Measurements from ENCODE around the gene ACTR5.
A peak's percentile ranks its signal among the peaks of the same experiment; 100 is the strongest.
"Not testable (repeated sequence)": the region's sequence is repeated elsewhere in the genome, so short reads cannot be mapped to it uniquely, and the experiment has no call there.

Gene ACTR5

DNA sequence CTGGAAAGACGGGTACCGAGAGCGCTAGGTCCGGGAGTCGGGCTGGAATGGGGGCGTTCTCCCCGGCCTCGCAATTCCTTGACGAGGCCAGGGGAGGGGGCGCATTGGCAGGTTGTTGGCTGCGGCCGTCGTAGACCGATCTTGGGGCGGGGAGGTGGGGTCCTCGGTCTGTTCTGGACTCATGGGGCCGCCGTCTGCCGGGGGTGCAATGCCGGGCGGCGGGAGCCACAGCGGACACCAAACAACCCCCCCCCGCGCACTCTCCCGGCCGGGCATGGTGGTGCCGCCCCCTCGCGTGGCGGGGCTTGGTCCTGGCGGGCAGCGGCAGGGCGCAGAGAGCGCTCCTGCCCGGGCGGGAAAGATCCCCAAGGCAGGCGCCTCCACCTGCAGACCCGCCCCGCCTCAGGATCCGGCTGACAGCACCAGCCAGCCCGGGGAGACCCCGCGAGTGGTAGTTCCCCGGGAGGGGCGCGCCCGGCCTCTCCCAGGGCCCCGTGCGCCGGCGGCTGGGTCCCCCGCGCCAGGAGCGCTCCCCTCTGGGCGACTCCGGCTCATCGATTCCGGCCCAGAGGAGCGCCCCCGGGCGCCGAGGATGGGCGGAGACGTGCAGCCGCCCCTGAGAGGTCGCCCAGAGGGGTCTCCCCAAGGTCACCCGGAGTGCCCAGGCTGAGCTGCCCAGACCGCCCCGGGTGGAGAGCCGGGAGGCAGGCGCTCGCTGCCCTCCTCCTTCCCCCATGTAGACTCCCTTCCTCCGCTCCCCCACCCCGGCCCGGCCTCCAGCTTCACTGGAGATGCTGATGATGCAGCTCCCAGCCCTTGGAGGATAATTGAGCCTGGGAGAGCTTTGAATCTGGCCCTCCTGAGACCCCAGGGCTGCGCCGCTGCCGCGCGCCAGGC, 57.9 kb downstream of the ACTR5 start:
- DNase-seq: peak; percentile 66

DNA sequence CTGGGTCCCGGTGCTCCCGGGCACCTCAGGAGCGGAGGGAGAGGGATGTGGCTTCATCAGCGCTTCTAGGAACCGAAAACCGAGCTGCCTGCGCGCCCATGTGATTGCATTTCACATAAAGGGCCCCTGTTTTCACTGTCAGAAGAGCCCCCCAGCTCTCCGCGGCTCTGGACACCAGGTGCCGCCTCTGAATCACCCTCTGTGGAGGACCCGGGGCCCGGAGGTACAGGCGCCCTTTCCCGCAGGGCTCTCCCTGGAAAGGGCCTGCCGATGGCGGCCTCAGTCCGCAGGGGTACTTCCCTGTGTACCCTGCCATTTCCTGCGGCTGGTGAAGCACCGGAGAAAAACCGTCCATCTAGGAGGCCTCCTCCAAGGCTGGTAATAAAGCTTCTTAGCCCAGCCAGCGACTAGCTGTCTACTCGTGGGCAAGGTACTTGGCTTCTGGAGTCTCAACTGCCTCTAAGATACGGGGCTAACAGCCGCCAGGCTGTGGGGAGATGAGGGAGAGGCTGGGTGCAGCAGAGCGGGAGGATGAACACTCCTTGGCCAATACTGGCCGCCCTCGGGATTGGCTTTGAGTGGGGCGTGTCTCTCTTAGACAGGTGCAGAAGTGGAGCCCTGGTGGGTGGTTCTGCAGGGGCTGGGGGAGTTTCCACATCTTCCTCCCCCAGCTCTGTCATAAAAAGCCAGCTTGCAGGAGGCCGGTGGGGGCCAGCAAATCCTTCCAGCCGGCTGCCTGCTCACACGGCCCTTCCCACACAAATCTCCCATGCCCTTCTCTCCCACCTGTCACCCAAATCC, 58.8 kb downstream of the ACTR5 start:
- DNase-seq: peak; percentile 61

DNA sequence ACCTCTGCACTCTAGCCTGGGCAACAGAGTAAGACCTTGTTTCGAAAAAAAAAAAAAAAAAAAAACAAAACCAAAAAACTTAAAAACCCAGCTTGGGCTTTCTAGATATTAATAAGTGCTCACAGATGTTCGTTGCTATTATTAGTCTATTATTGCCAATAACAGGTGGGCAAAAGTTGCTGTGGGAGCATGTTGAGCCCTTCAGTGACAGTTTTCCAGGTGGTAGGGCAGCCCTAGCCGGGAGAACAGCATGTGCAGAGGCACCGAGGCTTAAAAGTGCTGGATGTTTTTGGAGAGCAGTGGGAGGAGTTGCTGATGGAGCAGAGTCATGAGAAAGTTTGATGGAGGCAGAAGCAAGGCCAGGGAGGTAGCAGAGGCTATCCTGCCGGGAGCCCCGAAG, 61.7 kb downstream of the ACTR5 start:
- DNase-seq: no peak

DNA sequence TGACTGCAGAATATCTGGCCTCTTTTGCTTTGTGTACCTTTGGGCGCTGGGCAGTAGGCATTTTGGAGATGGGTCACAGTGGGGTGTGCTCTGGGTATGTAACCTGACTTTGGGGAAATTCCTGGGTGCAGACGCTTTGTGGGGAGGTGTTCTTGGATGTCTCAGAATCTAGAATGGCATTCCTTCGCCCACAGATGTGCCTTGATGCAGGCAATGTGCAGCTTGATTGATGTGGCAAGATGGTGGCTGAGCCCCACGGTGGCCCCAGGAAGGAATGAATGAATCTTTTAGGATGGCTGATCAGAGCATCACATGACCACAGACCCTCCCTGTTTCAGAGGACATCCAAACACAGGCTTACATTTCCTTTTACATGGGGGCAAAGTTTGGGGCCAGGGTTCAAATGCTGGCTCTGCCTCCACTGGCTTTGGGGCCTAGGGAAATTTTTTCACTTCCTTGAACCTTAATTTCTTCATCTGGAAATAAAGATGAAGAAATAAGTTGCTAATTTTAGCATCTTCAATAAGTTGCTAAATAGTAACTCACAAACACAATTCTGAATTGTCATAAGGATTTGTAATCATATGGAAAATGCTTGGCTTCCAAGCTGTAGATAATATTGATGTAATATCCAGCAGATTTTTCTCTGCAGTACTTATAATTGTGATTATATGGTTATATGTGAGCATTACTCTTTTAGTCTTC, 62.8 kb downstream of the ACTR5 start:
- no peak for DNase-seq

DNA sequence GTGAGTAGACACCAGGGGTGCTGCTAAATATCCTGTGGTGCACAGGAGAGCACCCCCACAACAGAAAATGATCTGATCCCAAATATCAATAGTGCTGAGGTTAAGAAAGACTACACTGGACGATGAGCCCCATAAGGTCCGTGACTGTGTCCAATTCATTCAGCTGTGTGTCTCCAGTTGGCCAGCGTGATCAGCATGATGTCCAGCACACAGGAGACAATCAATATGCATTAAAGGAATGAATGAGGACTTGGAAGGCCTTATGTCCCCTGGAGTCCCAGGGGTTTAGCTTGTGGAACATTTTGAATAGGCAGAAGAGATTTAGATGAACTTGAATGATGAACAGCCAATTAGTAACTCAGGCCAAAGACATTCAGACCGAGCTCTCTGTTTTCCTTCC, 63.5 kb downstream of the ACTR5 start:
- no peak for DNase-seq

DNA sequence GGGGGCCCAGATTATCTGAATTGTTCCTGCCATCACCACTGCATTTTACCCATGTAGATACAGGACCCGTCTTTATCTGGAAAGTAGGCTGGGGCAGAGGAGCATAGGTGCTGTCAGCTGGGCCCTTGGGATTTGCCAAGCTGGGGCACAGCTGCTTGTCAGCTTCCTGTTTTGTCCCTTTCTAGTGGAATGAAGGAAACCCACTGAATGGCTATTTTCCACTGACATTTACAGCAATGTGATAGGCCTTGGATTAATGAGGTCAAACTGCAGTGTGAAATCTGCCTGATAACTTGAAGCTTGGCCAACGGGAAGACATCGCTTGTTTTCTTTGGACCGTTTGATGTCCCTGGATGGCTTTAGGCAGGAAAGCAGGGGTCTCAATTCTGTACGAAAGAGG, 63.9 kb downstream of the ACTR5 start:
- DNase-seq: peak; percentile 33

DNA sequence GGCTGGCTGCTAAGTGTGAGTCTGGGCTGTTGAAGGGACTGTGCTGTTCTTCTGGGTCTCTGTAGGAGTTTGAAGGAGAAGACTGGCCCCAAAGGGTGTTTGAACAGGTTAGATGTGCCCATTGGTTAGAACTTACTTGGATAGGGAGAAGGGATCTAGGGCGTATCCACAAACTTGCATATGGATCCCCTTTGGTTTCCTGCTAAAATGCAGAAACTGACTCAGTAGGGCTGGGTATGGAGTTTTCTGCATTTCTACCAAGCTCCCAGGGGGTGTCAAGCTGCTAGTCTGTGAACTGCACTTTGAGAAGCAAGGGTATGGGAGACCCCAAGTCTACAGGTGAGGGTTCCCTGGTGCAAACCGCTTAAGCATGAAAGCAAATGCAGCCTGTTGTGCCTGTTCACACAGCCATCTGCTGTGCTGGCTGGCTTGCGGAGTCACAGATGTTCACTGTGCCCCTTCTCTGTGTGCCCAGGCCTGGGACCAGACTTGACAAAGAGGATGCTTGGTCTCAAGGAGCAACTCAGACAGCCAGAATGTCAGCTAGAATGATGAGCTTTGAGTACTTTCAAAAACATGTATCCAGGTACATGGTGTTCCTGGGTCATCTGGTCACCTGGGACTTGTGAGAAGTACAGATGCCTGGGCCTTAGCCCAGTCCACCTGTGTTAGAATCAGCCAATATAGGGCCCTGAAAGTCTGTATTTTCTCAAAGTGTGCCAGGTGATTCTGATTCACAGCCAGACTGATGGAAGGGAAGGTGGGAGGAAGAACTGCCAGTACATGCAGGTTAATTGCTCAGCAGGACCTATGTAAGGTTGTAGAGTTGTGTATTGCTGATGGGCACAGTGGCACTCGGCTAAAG, 64.7 kb downstream of the ACTR5 start:
- DNase-seq: peak; percentile 16

DNA sequence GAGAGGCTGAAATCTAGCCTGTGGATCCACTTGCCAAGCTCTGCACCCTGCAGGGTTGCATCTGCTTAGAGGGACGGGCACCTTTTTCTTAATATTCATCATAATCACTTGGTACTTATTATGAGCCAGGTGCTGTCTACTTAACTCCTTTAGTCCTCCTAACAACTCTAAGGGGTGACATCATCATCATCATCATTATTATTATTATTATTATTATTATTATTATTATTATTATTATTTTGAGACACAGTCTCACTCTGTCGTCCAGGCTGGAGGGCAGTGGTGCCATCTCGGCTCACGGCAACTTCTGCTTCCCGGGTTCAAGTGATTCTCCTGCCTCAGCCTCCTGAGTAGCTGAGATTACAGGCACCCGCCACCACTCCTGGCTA, 65.3 kb downstream of the ACTR5 start:
- not testable (repeated sequence) for DNase-seq

DNA sequence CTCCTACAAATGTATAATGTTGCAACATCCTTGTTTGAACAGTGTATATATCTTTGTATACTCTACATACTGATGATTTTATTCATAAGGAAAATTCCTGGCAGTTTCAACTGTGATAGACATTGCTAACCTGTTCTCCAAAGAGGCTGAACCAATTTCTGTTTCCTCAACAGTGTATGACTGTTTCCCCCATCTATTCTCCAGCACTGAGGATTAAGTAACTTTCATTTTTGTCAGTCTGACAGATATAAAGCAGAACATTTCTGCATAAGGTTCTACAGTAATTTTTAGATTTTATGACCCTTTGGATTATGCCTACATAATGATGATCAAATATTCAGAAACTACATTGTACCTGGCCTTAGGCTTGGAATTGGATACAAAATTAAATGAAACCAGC, 67.2 kb downstream of the ACTR5 start:
- DNase-seq: no peak

DNA sequence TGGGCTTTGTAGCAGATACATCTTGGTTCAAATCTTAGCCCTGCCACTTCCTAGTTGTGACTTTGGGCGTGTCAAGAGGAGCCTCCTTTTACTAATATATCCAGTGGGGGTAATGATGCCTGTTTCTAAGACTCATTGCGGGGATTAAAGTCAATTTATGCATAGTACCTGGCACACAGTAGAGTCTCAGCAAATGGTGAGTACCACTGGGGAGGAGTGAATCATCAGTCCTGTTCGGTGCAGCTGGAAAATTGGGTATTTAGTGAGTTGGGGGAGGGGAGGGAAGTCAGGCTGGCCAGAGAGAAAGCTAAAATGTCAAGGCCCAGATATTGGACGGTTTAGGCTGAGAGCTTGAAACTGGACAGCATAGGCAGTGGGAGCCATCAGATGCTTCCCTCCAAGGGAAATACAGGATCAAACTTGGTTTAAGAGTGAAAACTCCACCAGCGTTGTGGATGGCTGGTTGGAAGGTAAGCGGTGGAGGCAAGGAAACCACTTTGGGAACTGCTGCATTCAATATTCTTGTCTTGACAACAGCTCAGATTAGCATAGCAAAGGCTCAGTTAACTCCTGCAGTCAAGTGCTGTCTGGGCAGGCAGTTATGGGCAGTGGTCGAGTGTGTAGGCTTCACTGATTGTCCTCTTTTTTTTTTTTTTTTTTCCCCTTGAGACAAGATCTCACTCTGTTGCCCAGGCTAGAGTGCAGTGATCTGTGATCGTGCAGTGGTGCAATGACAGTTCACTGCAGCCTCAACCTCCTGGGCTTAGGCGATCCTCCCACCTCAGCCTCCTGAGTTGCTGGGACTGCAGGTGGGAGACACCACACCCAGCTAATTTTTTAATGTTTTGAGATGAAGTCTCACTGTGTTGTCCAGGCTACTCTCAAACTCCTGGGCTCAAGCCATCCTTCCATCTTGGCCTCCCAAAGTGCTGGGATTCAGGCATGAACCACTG, 70.1 kb downstream of the ACTR5 start:
- no peak for DNase-seq

All from eye (tissue), 1 donor.